HG02943 (cell line): ENCODE data around the gene SCAPER.
"Not testable (repeated sequence)": the region's sequence is repeated elsewhere in the genome, so short reads cannot be mapped to it uniquely, and the experiment has no call there.

Experiments
- ATAC-seq: cut with Tn5 transposase; IDR thresholded peaks from one replicate; pipeline ENCODE4 v1.9.1; 2021; ENCODE audit warnings: mild to moderate bottlenecking, low read depth, moderate library complexity; ENCODE audit not compliant: unreplicated experiment

The SCAPER gene

DNA sequence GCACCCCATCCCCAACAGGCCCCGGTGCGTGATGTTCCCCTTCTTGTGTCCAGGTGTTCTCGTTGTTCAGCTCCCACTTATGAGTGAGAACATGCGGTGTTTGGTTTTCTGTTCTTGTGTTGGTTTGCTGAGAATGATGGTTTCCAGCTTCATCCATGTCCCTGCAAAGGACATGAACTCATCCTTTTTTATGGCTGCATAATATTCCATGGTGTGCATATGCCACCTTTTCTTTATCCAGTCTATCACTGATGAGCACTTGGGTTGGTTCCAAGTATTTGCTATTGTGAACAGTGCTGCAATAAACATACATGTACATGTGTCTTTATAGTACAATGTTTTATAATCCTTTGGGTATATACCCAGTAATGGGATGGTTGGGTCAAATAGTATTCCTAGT lies 217.5 kb downstream of the SCAPER start:
- ATAC-seq: not testable (repeated sequence)

DNA sequence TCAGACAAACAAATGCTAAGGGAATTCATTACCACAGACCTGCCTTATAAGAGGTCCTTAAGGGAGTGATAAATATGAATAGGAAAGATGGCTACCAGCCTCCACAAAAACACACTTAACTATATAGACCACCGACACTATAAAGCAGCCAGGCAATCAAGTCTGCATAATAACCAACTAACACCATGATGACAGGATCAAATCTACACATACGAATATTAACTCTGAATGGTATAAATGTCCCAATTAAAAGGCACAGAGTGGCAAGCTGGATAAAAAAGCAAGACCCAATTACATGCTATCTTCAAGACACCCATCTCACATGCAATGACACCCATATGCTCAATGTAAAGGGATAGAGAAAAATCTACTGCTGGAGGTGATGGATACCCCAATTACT lies 221.1 kb downstream of the SCAPER start:
- no peak for ATAC-seq

DNA sequence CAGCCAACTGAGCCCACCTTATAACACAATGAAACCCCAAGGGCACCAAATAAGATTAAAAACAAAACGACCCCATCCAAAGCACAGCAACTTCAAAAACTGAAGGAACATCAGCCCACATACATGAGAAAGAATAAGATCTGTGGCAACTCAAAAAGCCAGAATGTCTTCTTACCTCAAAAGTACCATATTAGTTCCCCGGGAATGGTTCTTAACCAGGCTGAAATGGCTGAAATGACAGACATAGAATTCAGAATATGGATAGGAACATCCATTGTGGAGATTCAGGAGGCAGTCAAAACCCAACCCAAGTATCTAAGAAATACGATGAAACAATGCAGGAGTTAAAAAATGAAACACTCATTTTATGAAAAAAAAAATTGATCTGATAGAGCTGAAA lies 222.3 kb downstream of the SCAPER start:
- ATAC-seq: no peak

DNA sequence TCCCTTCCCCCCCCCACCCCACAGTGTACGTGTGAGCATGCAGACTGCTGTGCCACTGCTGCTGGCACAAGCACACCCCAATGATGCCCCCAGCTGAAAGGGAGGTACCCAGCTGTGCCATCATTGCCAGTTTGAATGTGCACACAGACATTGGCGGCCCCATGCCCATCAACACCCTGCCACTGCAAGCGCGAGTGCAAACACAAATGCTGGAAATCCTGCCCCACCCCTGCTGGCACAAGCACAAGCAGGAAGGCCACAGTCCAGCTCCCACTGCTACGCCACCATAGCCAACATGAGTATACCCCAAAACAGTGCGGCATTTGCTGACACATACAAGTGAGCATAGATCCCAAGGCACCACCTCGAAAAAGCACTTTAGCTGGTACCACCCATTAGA lies 222.9 kb downstream of the SCAPER start:
- no peak for ATAC-seq

DNA sequence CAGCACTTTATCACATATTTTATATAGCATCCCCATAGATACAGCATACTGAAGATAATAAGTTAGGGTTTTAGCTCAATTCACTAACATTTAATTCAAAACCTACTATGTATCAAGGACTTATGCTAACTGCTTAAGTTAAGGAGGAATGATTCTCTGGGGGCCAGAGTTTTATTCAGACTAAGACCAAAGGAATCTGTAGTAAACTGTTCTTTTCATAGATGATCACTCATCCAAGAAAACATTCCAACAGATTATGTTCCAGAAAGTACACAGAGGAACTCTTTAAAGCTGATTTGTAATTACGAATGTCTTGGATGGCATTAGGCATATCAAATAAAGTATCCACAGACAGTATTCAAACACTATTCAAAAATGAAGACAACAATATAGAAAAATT lies 226.4 kb downstream of the SCAPER start:
- ATAC-seq: no peak

DNA sequence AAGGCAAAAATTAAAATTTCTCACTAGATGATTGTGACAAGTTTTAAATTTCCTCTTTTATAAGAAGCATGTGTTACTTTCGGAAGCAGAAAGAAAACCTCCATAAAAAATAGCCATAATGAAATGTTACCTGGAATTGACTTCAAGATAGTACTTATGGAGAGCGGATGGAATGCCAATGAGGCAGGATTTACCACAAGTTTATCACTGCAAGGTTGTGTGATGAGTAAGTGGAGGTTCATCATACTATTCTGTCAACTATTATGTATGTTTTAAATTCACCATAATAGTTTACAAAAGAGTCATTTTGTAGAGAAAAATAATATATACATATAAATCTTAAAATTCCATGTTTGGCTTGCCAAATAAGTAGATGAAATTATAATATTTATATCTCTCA lies 230.3 kb downstream of the SCAPER start:
- no peak for ATAC-seq

DNA sequence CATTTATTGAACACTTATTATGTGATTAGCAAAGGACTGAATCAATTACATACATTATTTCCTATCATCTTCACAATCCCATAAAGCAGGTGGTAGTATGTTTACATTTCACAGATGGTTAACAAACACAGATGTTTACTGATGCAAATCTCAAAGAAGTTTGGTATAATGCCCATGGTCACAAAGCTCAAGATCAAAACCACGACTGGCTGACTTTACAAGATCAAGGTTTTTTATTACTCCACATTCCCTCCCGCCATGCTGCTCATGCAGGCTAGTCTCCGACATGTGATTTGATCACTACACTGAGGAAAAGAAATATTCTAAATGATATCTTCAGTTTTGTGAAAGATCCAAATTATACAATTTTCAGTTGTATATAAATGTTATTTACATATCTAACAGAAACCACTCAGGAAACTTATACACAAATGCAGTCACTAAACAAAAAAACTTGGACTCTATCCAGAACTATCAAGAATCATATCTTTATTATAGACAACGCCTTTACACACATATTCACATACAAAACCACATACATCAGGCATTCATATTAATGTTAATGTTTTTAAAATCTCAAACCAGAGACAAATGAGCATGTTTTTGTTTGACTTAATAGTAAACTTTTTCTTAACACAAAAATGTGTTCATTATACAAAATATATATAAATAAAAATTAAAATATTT lies 235.5 kb downstream of the SCAPER start:
- no peak for ATAC-seq

DNA sequence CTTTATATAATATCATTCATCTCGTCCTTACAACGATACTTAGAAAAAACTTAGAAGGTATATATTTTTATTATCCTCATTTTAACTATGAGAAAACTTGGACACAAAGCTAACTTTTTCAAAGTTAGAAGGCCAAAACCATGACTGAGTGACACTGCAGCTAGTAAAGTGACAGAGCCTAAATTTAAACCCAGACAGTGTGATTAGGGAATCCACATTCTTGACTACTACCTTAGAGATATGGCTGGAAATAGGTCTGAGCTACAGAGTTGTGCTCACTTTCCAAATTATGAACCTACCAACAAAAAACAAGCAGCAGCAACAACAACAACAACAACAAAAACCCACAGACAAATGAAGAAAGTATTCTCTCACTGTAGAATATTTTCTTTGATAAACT lies 236.2 kb downstream of the SCAPER start:
- ATAC-seq: no peak

DNA sequence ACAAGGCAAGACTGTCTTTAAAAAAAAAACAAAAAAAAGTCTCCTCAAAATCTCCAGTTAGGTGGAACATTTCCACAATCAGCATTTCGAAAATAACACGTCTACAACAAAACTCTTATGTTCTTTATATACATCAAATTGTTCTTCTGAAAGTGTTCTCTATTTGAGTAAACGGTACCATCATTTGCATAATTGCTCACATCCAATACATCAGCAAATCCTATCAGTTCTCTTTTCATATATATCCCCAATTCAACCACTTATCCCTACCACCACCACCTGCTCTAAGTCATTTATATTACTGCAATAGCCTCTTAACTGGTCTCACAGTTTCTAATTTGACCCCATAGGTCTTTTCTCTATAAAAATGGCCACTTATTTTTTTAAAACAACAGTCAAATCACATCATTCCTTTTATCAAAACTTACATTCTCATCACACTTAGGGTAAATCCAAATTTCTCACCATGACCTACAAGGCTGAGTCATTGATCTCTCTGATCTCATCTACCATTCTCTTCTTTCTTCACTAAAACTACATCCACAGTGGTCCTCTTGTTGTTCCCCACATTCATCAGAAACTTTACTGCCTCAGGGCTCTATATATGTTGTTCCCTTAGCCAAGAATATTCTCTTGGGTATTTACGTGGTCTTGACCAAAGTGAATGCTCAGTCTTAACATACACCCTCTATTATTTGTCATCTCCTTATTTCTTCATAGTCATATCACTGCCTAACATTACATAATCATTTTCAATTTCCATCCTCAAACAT lies 237.0 kb downstream of the SCAPER start:
- ATAC-seq: no peak

DNA sequence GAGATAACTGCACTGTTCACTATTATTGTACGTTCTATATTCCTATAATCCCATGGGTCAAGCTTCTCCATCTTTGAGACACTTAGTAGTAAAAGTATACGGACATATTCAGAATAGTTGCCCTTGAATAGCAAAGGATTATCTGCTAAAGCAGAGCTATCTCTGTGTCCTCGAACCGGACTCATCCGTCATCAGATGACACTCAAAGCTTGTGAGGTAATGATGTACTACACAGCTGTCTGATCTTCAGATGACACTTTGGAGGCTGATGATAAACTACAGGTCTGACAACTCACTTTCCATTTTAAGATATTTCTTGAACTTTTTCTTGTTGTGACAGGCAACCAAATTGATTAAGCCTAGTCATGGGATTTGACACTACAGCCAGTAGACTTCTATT lies 240.2 kb downstream of the SCAPER start:
- ATAC-seq: no peak

DNA sequence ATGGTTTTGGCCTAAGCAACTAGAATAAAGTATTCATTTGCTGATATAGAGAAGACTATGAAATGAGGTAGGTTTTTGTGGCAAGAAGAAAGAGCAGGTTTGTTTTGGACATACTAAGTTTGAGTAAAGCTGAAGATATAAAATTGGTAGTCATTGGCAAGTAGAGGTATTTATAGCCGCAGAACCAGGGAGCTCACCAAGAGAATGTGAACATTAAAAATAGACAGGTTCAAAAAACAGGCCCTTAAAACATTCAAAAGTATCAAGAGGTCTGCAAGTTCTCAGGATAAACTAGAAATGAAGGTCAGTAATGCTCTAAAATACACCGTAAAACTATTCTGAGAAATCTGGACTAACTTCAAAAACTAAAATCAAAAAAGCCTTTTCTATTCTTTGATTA lies 240.7 kb downstream of the SCAPER start:
- no peak for ATAC-seq

DNA sequence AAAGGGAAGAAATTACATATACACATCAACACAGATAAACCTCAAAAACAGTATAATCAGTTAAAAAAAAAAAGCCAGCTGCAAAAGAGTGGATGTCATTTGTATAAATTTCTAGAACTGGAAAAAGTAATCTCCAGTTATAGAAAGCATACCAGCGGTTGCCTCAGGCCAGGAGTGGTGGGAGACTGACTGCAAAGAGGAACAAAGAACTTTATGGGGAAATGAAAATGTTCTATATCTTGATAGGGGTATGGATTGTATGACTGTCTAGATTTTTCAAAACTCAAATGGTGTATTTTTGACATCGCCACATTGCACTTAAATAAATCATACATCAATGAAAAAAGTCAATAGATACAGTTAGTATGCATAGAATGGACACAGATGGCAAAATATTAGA lies 241.6 kb downstream of the SCAPER start:
- no peak for ATAC-seq

DNA sequence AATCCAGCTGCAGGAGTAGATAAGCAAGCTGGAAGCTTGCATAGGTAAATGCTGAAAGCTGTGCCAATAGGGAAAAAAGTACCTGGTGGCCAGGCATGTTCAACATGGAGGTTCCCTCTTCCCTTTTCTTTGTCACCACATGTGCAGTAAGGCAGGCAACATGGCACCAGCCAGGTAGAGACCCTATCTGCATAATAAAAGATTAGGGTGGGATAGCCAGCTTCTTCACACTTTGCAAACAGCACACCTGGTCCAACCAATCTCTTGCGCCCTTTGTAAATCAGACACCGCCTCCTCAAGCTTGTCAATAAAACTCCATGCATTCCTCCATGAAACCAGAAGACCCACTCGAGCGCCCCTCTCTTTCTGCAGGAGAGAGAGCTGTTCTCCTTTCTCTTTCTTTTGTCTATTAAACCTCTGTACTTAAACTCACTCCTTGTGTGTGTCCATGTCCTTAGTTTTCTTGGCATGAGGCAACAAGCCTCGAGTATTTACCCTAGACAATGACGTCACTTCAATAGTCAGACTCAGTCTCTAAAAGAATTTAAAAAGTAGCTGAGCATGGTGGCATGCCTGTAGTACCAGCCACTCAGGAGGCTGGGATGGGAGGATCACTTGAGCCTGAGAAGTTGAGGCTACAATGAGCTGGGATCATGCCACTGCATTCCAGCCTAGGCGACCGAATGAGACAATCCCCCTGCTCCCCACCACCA lies 256.3 kb downstream of the SCAPER start:
- ATAC-seq: no peak

DNA sequence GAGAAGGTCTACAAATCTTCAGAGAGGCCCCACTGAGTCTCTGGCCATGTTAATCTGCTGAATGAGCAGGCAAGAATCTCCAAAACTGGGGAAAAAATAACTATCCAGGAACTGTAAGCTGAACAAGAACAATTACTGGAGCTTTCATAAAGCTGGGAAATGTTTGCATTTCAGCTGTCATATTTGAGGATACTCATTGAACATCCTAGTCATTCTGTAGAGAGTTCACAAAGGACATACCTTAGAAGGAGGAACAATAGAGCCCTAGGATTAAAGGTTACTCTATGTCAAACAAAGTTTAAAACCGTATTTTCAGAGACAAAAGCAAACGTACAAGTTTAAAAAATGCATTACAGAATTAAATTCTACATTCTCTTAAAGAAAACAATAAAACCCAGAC lies 257.5 kb downstream of the SCAPER start:
- no peak for ATAC-seq

DNA sequence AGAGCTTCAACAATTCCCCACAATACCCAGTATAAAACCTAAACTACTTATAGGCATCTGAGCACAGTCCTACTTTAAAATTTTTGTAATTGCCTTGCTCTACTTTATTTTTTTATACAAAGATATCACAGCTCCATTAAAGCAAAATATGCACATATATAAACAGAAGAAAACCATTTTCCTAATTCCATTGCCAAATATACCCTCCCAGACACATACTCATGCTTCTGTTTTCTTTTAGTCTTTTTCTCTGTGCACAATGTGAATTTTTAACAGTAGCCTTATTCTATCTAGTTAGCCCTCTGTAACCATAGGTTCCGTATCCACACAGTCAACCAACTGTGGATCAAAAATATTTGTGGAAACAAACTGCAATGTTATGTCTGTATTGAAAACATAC lies 260.5 kb downstream of the SCAPER start:
- no peak for ATAC-seq

DNA sequence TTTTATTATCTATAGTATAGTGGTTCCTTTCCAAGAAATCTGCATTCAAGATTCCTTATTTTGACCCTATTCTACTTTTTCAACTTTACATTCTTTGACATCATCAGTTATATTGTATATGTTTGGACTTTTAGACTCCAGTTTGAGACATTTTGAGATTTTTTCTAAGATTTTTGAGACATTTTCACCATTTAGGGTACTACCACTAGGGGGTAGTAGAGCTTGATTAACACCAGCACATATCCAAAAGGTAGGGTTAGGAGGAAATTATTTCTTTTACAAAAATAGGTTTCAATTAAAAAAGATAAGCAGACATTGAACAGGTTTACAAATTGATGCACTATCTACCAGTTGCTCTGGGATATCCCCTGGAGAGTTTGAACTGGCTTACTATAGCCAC lies 262.5 kb downstream of the SCAPER start:
- ATAC-seq: no peak

DNA sequence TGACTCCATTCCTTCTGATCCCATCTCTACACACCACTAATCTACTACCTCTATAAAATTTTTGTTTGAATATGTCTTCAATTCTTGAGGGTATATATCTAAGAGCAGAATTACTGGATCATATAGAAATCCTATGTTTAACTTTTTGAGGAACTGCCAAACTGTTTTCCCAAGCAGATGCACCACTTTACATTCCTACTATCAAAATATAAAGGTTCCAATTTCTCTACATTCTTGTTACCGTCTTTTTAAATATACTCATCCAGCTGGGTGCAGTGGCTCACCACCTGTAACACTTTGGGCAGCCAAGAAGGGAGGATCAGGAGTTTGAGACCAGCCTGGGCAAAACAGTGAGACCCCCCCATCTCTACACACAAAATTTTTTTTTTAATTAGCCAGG lies 268.0 kb downstream of the SCAPER start:
- no peak for ATAC-seq

DNA sequence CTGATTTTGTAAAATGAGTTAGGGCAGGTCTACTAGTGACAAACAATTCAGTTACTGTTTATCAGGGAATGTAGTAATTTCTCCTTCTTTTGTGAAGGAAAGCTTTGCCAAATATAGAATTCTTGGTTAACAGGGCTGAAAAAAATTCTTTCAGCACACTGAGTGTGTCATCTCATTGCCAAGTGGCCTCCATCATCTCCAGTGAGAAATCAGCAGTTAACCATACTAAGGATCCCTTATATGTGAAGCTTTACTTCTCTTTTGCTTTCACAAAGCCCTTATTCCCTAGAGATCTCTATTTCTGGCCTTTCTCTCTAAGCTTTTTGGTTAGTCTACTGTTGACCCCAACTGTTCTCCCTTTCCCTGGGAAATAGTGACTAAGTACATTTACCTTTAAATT lies 269.1 kb downstream of the SCAPER start:
- no peak for ATAC-seq

DNA sequence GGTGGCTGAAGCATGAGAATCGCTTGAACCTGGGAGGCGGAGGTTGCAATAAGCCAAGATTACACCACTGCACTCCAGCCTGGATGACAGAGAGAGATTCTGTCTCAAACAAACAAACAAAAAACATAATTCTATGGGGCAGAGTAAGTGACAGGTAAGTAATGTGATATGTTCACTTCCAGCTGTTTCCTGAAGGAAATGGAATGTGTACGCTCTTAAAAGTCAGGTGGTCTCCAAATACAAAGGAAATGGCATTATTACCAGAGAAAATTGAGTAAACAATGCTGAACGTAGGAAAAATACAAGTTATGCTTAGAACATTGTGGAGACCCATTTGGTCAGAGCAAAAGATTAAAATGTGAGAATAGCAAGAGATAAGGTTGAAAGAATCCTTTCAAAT lies 278.5 kb downstream of the SCAPER start:
- no peak for ATAC-seq

DNA sequence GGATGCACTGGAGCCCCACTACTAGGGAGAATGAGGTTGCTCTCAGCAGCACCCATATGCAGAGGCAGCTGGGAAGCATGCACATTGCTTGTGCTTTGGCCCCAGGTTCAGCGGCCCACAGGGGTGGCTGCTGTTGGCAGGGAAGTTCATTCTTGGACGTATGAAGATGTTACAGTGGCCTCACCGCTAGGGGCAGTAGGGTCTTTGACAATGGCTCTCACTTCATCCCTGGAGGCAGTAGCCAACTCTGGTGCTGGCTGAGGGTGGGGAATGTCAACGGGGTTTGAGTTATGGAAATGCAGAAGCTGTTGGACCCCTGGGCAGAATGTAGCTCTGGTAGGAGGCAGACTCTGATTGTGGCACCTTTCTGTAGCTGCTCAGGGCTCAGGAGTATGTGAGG lies 279.9 kb downstream of the SCAPER start:
- no peak for ATAC-seq

DNA sequence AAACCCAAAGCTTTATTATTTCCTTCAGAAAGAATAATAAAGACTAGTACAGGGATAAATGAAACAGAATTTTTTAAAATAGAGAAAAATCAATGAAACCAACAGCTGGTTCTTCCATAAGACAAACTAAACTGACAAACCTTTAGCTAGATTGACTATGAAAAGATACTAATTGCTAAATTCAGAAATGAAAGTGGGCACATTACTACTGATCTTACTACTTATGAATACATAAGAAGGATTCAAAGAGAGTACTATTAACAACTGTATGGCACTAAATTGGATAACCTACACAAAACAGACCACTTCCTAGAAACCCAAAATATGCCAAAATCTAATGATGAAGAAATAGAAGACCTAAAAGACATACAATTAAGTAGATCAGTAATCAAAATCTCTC lies 290.4 kb downstream of the SCAPER start:
- ATAC-seq: no peak
